ENCODE data around the gene SETDB1.

- TF ChIP-seq POLR2AphosphoS5 (IDR thresholded peaks at IDR 0.05) (no peak), POLR2A (IDR thresholded peaks at IDR 0.05; ENCODE audit: low read depth) (no peak), EP300 (IDR thresholded peaks at IDR 0.05) (no peak)
- TF ChIP-seq, protein P1, sequence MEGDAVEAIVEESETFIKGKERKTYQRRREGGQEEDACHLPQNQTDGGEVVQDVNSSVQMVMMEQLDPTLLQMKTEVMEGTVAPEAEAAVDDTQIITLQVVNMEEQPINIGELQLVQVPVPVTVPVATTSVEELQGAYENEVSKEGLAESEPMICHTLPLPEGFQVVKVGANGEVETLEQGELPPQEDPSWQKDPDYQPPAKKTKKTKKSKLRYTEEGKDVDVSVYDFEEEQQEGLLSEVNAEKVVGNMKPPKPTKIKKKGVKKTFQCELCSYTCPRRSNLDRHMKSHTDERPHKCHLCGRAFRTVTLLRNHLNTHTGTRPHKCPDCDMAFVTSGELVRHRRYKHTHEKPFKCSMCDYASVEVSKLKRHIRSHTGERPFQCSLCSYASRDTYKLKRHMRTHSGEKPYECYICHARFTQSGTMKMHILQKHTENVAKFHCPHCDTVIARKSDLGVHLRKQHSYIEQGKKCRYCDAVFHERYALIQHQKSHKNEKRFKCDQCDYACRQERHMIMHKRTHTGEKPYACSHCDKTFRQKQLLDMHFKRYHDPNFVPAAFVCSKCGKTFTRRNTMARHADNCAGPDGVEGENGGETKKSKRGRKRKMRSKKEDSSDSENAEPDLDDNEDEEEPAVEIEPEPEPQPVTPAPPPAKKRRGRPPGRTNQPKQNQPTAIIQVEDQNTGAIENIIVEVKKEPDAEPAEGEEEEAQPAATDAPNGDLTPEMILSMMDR (IDR thresholded peaks at IDR 0.05), result no peak
Measured at GRCh38 chr1:150976401-150976821, 50.2 kb downstream of the SETDB1 start.

All from esophagus muscularis mucosa (tissue), 4 donors.